Epidermal melanocyte (primary cell): ENCODE measurements around the gene DCLK1.

Source experiments
- DNase-seq: peaks from one replicate; pipeline ENCODE4 v3.0.0; 2011; ENCODE audit warnings: low spot score; ENCODE audit not compliant: insufficient read length

DCLK1 gene

DNA sequence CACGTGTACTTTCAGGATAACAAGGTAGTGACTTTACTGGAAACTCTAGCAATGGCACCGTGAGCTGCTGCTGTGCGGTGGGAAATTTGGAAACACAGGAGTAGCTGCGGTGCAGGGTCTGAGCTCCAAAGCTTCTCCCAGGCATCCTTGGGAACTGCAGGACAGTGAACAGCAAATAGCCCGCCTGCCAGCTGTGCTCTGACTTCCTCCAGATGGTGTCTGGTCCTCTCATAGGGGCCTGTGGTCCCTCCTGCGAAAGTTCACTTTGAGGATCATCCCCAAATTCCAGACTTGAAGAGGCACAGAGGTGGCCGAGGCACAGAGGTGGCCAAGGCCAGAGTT lies 367.4 kb downstream of the DCLK1 start:
- no peak for DNase-seq

DNA sequence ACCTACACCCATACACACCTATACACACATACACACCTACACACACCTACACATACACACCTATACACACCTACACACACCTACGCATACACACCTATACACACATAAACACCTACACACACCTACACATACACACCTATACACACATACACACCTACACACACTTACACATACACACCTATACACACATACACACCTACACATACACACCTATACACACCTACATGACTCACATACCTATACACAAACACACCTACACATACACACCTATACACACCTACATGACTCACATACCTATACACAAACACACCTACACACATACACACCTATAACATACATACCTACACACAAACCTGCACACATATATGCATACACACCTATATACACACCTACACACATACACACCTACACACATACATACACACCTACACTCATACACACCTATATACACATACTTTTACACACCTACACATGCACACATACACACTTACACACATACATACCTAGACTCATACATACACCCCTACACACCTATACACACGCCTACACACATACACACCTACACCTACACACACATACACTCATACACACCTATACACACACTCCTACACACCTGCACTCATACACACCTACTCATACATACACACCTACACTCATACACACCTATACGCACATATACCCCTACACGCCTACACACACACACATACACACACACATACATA lies 368.0 kb downstream of the DCLK1 start:
- DNase-seq = no peak

DNA sequence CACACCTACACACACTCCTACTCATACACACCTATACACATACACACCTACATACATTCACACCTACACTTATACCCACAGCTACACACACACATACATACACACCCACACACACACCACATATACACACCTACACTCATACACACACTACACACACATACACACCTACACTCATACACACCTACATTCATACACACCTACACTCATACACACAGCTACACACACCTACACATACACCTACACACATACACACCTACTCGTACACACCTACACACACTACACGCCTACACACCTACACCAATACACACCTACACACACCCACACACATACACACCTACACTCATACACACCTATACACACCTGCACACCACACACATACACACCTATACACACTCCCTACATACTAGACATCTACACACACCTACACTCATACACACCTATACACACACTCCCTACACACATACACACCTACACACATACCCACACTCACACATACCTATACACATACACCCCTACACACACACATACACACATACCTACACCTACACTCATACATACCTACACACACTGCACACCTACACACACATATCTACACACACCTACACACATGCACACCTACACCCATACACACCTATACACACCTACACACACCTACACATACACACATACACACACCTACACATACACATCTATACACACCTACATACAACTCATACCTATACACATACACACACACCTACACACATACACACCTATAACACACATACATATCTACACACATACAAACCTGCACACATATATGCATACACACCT lies 369.5 kb downstream of the DCLK1 start:
- DNase-seq = no peak

DNA sequence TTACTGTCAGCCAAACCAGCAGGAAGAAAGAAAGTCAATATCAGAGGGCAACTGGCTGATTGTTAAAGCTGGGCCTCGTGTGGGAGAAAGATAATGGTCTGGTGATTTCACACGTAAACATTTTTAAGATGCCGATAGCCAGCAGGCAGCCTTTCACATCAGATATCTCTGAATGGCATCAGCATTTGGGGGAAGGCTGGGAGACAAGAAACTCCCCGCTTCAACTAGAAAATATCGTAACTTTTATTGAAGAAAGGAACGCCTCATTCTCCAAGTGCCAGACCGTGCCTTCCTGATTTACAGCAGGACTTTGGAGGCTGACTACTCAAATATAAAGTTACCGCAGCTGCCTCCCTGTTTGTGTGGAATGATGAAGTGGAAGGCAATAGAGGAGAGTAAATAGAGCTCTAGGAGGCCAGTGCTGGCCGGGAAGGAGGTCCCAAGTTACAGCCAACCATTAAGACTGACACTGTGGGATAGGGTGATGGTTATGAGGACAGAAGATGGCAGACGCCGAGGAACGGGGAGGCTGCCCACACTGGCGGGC lies 370.4 kb downstream of the DCLK1 start:
- no peak for DNase-seq

DNA sequence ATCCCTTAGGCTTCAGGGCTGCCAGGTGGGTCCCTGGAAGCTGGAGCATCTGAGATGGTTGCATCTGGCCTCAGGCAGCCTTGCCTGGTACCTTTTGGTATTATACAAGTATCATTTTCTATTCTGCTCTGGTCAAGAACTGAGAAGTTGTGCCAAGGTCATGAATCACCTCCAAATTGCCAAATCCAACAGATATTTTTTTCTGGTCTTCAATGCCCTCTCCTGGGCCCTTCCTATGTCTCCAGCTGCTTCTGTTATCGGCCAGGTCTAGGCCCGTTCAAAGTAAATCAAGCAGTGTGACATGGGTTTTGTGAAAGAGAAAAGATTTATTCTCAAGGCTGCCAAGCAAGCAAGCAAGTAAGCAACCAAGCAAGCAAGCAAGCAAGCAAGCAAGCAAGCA lies 383.6 kb downstream of the DCLK1 start:
- no peak for DNase-seq

DNA sequence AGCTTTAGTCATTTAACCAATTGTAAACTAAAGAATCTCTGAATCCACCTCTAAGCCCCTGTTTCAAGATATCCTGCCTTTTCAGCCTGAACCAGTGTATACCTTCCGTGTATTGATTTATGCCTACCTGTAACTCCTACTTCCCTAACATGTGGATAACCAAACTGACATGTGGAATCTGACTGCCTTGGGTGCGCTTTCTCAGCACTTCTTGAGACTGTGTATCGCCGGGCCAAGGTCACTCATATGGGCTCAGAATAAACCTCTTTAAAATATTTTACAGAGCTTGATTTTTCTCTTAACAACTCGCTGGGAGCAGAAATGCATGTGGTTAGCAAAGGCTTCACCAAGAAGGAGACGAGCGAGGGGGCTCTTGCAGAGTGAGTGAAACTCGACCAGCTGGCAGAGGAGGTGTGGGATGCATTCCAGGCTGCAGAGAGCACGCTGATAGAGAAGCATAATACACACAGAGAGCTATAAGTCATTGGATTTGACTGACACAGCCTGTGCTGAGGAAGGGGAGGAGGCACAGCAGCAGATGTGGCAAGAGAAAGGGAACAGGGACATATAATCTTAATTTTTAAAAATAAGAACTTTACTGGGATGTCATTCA lies 386.5 kb downstream of the DCLK1 start:
- DNase-seq = no peak

DNA sequence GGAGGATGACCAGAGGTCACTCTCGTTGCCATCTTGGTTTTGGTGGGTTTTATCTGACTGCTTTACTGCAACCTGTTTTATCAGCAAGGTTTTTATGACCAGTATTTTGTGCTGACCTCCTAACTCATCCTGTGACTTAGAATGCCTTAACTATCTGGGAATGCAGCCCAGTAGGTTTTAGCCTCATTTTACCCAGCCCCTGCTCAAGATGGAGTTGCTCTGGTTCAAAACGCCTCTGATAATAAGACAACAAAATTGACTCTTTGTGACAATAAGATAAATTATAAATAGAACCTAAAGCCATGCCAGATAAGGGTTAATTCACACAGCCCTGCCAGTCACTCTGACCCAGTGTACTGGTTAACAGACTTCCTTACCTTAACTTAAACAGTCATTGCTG lies 387.0 kb downstream of the DCLK1 start:
- DNase-seq = no peak

DNA sequence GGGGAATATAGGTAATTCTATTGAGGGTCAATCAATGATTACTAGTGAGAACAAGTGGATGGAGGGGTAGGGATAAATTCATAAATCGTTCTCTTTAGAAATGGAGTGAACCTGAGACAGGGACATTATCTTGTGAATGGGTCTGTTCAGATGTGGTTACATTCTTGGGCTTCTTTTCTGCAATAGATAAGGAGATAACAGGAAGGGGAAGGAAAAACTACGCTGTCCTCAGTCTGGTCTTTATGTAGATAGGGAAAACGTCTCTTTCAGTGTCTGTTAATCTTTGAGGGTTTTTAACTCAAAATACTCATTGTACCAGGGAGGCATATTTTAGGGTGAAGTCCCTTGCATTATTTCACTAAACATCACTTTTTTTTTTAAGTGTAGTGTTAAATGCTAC lies 388.0 kb downstream of the DCLK1 start:
- DNase-seq = no peak

DNA sequence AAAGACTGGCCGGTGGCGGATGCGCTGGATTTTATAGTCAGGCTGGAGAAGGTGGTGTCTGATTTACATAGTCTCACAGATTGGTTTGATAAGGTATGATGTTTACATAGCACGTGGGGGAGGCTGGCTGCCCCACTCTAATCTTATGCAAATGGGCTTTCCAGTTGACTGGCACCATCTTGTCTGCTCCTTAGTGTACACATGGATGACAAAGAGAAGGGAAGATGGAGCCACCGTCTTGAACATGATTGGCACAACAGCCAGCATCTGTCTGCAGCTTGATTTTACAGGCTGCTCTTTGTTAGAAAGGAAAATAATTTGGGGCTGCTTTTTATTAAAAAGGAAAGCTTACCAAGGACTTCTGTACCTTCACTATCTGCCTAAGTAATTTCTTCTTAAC lies 389.5 kb downstream of the DCLK1 start:
- DNase-seq = no peak

DNA sequence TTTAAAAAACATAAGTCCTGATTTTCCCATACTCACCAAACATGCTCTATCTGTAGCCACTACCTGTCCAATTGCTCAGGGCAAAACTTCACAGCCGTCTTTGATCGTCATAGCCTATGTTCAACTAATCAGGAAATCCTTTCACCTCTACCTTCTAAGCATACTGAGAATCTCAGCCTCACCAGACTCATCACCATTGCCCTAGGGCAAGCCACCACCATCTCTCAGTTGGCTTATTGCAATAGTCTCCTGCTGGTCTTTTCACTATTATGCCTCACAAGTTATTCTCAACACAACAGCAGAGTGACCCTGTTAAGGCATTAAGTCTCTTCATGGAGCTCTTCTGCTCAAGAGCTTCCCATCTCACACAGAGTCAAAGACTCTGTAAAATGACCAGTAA lies 394.3 kb downstream of the DCLK1 start:
- DNase-seq = no peak

DNA sequence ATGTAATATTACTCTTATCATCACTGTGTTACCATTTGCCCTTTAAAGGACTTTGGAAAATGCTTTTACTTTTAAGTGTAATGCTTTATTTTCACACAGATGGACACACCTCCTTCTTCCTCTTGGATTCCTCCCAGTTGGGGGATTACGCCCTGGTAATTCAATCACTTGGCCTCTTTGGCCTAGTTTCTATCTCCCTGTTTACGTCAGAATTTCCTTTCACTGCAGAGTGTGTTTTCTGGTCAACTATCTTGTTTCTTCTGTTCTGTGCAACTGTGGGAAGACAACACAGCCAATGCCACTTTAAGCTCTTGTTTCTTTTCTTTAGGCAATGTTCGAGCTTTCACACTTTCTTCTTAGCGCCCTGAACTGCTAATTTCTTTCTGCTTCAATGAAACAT lies 397.4 kb downstream of the DCLK1 start:
- no peak for DNase-seq

DNA sequence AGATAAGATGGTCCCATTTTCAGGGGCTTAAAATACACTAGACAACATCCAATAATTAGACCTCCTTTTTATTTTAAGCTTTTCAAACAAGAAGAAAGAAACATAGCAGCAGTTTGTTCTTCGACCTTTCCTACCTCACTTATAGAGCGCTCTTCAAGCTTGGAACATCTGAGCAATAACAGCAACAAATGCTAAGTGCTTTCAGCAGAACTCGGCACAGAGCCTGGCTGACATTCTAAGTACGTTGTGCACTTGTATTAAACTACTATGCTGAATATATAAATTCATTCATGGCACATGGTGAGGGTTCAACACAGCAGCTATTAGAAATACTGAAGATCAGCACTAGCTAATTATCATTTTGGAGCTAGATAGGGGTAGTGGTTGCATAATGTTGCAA lies 398.6 kb downstream of the DCLK1 start:
- DNase-seq = no peak

DNA sequence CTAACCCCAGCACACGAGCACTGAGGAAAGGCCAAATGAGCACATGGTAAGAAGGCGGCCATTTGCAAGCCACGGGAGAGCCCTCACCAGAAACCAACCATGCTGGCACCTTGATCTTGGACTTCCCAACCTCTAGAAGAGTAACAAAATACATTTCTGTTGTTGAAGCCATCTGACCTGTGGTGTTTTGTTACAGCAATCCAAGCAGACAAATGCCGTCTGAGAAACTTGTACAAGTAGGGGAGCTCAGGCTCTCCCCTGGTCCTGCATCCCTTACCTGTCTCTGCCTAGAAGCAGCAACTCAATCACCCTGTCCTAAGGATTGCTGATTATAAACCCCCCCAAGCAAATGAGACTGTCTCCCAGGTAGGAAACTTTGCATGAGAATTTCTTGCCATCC lies 399.7 kb downstream of the DCLK1 start:
- DNase-seq = no peak

DNA sequence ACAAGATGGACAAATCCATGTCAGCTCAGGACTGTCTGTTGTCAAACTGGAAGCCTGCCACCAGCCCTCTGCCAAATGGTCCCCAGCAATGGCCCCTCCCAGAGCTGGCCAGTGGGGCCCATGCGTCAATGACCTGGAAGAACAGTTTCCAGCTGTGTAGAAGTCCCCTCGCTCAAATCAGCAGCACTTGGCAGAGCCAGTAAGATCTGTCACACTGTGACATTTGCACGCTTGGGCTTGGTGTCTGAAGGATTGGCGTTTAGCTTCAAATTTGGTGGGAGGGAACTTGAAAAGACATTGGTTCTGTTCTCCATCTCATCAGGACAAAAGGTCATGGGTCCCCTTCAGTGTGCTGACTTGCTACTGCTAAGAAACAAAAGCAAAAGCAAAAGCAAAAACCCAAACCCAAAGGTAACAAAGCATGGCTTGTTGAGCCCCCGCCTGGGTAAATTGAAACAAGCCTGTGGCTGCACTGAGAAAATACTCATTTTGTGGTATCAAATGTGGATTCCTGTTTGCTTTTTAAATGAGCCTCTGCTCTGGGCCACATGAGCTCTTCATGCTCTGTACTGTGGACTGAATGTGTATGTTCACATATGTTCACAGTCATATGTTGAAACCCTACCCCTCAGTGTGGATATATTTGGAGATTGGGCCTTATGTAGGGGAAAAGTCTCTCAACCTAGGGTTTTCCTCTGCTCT lies 401.1 kb downstream of the DCLK1 start:
- DNase-seq = no peak

DNA sequence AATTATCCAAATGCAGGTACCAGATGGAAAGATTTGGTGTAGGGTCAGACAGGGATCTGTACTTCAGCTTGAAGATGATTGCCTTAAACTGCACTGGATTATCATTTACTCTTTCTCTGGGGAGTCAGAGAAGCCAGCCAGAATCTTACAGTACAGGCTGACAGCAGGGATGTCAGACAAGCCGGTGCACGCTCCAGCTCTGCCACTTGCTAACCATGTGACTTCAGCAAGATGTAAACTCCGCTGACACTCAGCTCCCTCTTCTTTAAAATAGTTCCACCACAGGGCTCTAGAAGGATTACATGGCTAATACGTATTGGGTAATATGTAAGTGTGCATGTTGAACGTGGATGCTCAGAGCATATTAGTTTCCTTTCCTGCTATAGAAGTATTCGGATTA lies 403.3 kb downstream of the DCLK1 start:
- DNase-seq = no peak

DNA sequence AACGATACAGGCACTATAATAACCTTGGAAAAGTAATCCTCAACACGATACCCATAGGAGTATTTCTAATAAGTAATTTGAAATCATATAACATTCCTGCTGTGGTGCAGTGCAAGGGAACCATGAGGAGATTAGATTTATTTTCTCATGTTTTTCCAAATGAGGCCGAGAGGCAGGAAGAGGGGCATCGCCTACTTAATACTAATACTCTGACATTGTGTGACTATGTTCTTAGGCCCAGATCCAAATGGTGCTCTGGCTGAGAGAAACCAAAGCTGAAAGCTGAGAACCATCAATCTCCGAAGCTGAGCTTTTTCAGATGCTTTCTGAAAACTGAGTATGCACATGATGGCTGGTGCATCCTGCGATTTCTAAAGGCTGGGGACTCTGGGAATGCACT lies 406.7 kb downstream of the DCLK1 start:
- DNase-seq = no peak

DNA sequence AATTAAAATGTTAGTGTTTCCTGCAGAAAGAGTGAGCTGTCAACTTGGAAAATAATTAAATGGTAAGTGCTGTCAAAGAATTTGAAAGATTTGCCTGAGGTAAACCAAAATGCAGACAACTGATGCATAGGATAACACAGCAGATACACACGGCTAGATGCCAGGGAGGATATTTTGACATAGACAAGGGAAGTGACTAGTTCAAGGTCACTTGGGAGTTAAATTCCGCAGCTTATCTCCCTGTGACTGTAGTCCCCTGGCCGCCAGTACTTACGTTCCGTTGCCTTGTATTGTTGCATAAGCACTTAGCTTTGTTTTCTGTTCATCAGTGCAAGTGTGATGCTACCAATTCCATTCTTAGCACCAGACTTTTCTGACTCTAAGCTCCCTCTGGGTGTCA lies 407.4 kb downstream of the DCLK1 start:
- no peak for DNase-seq

DNA sequence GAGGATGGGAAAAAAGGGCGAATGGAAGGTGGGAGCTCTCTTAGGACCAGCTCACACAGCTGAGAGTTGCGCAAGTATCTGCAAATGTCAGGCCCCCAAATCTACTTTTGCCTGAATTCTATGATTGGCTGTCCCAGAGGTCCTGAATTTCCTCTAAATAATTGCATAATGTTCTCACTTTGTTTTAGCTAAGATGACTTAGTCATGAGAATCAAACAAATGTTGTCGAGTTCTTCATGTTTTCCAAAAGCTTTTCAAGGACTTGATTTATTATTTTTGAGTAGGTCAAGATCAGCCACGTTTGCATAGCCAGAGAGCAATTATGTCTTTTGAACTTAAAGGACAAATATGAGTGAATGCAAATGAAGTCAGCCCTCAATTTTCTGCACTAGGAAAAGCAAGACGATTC lies 408.1 kb downstream of the DCLK1 start:
- DNase-seq = no peak

DNA sequence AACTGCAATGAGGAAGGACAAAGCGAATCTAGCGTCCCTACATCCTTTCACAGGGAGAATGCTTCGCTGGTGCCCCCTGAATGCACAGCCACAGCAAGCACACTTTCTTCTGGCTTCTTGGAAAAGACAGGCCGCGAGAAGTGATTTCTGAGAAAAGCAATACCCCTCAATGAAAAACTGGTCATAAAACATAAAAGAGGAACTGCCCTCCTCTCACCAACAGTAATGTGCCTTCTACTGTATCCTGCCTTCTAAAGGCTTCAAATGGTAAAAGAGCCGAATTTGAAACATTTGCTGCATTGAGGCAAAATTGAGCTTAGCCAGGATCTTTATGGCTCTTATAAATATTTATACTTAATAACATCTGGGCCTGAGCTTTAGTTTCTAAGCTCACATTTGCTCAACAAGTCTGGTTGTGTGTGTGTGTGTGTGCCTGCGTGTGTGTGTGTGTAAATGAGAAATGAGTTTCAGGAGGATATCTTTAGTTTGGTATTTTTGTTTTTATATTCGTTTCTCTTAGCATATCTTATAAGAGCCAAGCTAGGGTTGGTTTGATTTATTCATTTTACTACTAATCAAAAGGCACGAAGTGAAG lies 408.6 kb downstream of the DCLK1 start:
- no peak for DNase-seq

DNA sequence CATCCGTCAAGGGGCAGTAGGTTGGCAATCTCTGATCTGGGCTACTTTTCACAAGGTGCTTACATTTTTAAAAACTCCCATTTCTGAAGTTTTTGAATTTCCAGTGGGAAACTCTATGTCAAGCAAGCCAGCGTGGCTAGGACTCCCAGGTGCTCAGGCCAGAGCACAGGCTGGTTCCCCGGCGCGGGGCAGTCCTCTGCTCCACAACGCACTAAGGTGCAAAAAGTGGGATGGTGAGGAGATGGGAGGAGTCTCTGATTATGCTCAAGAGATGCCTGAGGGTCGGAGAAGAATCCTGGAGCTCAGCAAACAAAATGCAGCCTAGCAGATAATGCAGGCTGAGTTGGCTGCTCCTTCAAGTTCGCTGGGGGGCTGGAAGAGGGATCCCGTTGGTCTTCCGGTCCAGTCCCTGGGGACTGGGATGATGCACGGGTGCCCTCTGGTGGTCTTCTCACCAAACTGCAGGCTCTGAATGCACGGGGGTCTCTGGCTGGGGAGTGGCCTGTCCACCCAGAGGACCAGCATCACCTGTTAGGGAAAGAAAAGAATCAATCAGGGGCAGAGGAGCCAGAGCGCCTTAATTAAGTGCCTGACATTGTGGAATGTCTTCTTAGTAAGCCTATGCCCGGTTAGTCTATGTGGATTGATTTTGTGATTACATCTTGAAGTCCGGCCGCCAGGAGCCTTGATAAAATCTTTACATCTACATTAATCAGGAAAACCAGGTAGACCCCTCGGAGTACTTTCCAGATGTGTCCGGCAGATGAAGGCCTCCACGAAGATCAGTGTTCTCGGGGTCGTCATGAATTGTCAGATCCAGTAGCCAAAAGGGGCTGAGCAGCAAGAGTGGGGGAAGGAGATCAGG lies 410.3 kb downstream of the DCLK1 start:
- peak; percentile 62 for DNase-seq
